Naive thymus-derived CD4-positive, alpha-beta T cell (primary cell): ENCODE data around the gene GRK4. TPM values are rescaled to one million over a fixed set of nuclear protein-coding genes. Genes with fewer than 3 reads are reported as not detected.

Experiments
- ATAC-seq: fragments of 150-1000 bp; cut with Tn5 transposase; 2 replicates; pipeline ENCODE4 v1.10.0; 2021; ENCODE audit warnings: mild to moderate bottlenecking, moderate library complexity
- CTCF ChIA-PET: fragments of 350-600 bp; sonication (Branson Sonifier 250); formaldehyde crosslinking; loops from one replicate; lab custom pipeline; 2021; ENCODE audit warnings: antibody characterized with exemption; lab: Charles Lee
- POLR2A ChIA-PET: fragments of 350-600 bp; sonication (Branson Sonifier 250); formaldehyde crosslinking; loops from one replicate; lab custom pipeline; 2021; ENCODE audit warnings: antibody characterized with exemption, inconsistent platforms; lab: Charles Lee
- DNase-seq, 9 donors: peaks; one replicate each; pipeline versions ENCODE4 v3.0.0 to v3.0.0-alpha.2; 2020 to 2022; ENCODE audit warnings: mixed read lengths in 1 of 9
- H3K27ac ChIP-seq: one replicate; pipeline ENCODE4 v1.7.0; 2013; ENCODE audit warnings: mild to moderate bottlenecking, low read depth, low read length, moderate library complexity
- H3K27me3 ChIP-seq, 2 donors: one replicate each; pipeline ENCODE4 v1.7.0; 2013; ENCODE audit warnings: low read length in 2 of 2, mild to moderate bottlenecking in 2 of 2, moderate library complexity in 2 of 2; ENCODE audit not compliant: control insufficient read depth in 2 of 2, insufficient read depth in 2 of 2
- H3K36me3 ChIP-seq, 3 experiments: 1 replicate in 2 of 3; 2 replicates in 1 of 3; pipeline ENCODE4 v1.7.0; 2013; ENCODE audit warnings: low read length in 3 of 3, mild to moderate bottlenecking in 3 of 3, moderate library complexity in 1 of 3; ENCODE audit not compliant: insufficient read depth in 3 of 3, control insufficient read depth in 2 of 3
- H3K4me1 ChIP-seq, 2 donors: one replicate each; pipeline ENCODE4 v1.7.0; 2013; ENCODE audit warnings: low read length in 2 of 2, mild to moderate bottlenecking in 2 of 2, moderate library complexity in 1 of 2; ENCODE audit not compliant: control insufficient read depth in 2 of 2, insufficient read depth in 2 of 2
- H3K4me3 ChIP-seq: 2 replicates; pipeline ENCODE4 v1.7.0; 2013; ENCODE audit warnings: mild to moderate bottlenecking, low read length
- H3K9me3 ChIP-seq, 3 experiments: 1 replicate in 2 of 3; 2 replicates in 1 of 3; pipeline ENCODE4 v1.7.0; 2013; ENCODE audit warnings: low read length in 3 of 3; ENCODE audit not compliant: control insufficient read depth in 2 of 3
- H3K27ac Mint-ChIP-seq, 9 donors: one replicate each; pipeline ENCODE4 v1.8.0; 2020 to 2022; ENCODE audit warnings: mixed read lengths in 9 of 9, mild to moderate bottlenecking in 8 of 9, moderate library complexity in 5 of 9, inconsistent platforms in 2 of 9
- H3K27me3 Mint-ChIP-seq, 5 donors: one replicate each; pipeline ENCODE4 v1.8.0; 2021 to 2022; ENCODE audit warnings: mixed read lengths in 5 of 5, mild to moderate bottlenecking in 1 of 5
- H3K36me3 Mint-ChIP-seq, 5 donors: one replicate each; pipeline ENCODE4 v1.8.0; 2020 to 2022; ENCODE audit warnings: mixed read lengths in 5 of 5, mild to moderate bottlenecking in 3 of 5, inconsistent platforms in 1 of 5
- H3K4me1 Mint-ChIP-seq, 7 donors: one replicate each; pipeline ENCODE4 v1.8.0; 2020 to 2022; ENCODE audit warnings: mixed read lengths in 7 of 7, mild to moderate bottlenecking in 3 of 7, inconsistent platforms in 1 of 7
- H3K4me3 Mint-ChIP-seq, 10 donors: one replicate each; pipeline ENCODE4 v1.8.0; 2020 to 2022; ENCODE audit warnings: mild to moderate bottlenecking in 10 of 10, mixed read lengths in 10 of 10, moderate library complexity in 6 of 10, inconsistent platforms in 2 of 10
- H3K9me3 Mint-ChIP-seq, 11 donors: one replicate each; pipeline ENCODE4 v1.8.0; 2020 to 2022; ENCODE audit warnings: mixed read lengths in 11 of 11, mild to moderate bottlenecking in 4 of 11, inconsistent platforms in 1 of 11, moderate library complexity in 1 of 11
- intact Hi-C, 2 donors: fragments of 100-400 bp; cut with micrococcal nuclease; formaldehyde crosslinking; loops; one replicate each; pipeline ENCODE4 v1.15.1; 2023
- polyA plus RNA-seq, 2 donors: library from polyadenylated mRNA; unstranded; fragments of 300-500 nt; fragmentation: Illumina TruSeq; gene quantifications; one replicate each; pipeline ENCODE4 v1.2.3, GENCODE V29; 2021
- total RNA-seq, 6 experiments: library from RNA in 5 of 6; stranded (reverse) in 5 of 6; gene quantifications; 1 replicate in 5 of 6; 2 replicates in 1 of 6; pipeline ENCODE4 v1.2.3 and lab custom pipeline; 2021 to 2026

GRK4 gene
- total and polyA plus RNA-seq, 7 experiments from 2014 or later, result 1.7 to 4.0 (median 2.1) TPM

DNA sequence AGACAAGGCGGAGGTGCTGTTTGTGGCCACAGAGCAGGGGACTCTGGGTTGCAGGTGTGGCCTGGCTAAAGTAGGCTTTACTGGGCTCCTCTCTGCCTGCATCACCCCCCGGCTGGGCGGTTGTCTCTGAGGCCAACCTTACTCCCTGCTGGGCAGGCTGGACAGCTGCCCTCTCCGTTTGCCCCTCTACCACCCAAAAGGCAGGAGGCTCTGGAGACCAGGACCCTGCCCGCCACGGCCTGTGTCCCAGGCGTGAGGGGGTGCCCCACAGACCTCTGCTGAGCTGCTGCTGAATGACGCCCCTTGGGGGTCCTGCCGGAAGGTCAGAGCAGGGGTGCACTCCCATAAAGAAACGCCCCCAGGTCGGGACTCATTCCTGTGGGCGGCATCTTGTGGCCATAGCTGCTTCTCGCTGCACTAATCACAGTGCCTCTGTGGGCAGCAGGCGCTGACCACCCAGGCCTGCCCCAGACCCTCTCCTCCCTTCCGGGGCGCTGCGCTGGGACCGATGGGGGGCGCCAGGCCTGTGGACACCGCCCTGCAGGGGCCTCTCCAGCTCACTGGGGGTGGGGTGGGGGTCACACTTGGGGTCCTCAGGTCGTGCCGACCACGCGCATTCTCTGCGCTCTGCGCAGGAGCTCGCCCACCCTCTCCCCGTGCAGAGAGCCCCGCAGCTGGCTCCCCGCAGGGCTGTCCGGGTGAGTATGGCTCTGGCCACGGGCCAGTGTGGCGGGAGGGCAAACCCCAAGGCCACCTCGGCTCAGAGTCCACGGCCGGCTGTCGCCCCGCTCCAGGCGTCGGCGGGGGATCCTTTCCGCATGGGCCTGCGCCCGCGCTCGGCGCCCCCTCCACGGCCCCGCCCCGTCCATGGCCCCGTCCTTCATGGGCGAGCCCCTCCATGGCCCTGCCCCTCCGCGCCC lies 110.0 kb downstream of the GRK4 start:
- Mint-ChIP-seq H3K36me3 (peaks cover 0 to 4% (median 0%) of the 10 kb centered on the region in 5 donors), H3K27me3 (no peaks in the 10 kb centered on the region), H3K4me3 (peak overlapping the region in 9 of 10 donors; percentile 5 to 94 (median 85)), H3K27ac (peak overlapping the region in 2 of 9 donors; percentile 19 to 94), H3K9me3 (no peaks in the 10 kb centered on the region), H3K4me1 (peaks cover 13 to 31% (median 26%) of the 10 kb centered on the region in 7 donors)
- peak overlapping the region; percentile 71 for H3K4me3 ChIP-seq
- intact Hi-C loops, result loop anchor here (1.0 to 10.0 kb wide), 18 partner anchors 26 to 1493 kb away; partner anchors contain the start of genes CFAP99 (in 2 of the 2), GRK4 (in 2 of the 2), HAUS3 (in 2 of the 2) and NOP14 (in 2 of the 2)
- H3K27me3 ChIP-seq, result no peaks in the 10 kb centered on the region
- peaks cover 10 to 16% of the 10 kb centered on the region in 2 donors for H3K4me1 ChIP-seq
- ChIA-PET POLR2A (interaction anchor here (0.6 to 3.0 kb wide), 4 partner anchors 24 to 110 kb away, joined by 3 to 9 read pairs (median 4); partner anchors contain the start of genes GRK4 and NOP14), CTCF (interaction anchor here (0.6 kb wide), 1 partner anchor 537 kb away, joined by 3 read pairs; no protein-coding TSS in a partner anchor)
- peak in 3 of 9 donors; percentile 3 to 5 (median 4) for DNase-seq
- peak overlapping the region; percentile 74 for H3K27ac ChIP-seq
- no peaks in the 10 kb centered on the region for H3K9me3 ChIP-seq
- no peaks in the 10 kb centered on the region for H3K36me3 ChIP-seq
- ATAC-seq, result no peak

DNA sequence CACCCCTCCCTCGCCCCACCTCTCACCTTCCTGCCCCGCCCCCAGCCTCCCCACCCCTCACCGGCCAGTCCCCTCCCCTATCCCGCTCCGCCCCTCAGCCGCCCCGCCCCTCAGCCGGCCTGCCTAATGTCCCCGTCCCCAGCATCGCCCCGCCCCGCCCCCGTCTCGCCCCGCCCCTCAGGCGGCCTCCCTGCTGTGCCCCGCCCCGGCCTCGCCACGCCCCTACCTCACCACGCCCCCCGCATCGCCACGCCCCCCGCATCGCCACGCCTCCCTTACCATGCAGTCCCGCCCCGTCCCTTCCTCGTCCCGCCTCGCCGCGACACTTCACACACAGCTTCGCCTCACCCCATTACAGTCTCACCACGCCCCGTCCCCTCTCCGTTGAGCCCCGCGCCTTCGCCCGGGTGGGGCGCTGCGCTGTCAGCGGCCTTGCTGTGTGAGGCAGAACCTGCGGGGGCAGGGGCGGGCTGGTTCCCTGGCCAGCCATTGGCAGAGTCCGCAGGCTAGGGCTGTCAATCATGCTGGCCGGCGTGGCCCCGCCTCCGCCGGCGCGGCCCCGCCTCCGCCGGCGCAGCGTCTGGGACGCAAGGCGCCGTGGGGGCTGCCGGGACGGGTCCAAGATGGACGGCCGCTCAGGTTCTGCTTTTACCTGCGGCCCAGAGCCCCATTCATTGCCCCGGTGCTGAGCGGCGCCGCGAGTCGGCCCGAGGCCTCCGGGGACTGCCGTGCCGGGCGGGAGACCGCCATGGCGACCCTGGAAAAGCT lies 110.9 kb downstream of the GRK4 start, which contains the start of the genes HTT and HTT-AS:
Gene HTT (plus strand): TSS at position 604 of the 768 bp plus-strand sequence. CDS start 145 bp downstream, at position 749.
Gene HTT-AS (minus strand): TSS at position 461 of the 768 bp plus-strand sequence.
- peak within 1 kb of the TSS; percentile 87 for H3K4me3 ChIP-seq

DNA sequence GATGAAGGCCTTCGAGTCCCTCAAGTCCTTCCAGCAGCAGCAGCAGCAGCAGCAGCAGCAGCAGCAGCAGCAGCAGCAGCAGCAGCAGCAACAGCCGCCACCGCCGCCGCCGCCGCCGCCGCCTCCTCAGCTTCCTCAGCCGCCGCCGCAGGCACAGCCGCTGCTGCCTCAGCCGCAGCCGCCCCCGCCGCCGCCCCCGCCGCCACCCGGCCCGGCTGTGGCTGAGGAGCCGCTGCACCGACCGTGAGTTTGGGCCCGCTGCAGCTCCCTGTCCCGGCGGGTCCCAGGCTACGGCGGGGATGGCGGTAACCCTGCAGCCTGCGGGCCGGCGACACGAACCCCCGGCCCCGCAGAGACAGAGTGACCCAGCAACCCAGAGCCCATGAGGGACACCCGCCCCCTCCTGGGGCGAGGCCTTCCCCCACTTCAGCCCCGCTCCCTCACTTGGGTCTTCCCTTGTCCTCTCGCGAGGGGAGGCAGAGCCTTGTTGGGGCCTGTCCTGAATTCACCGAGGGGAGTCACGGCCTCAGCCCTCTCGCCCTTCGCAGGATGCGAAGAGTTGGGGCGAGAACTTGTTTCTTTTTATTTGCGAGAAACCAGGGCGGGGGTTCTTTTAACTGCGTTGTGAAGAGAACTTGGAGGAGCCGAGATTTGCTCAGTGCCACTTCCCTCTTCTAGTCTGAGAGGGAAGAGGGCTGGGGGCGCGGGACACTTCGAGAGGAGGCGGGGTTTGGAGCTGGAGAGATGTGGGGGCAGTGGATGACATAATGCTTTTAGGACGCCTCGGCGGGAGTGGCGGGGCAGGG lies 111.7 kb downstream of the GRK4 start:
- Mint-ChIP-seq H3K9me3 (no peaks in the 10 kb centered on the region), H3K27me3 (no peaks in the 10 kb centered on the region), H3K36me3 (peaks cover 0 to 7% (median 4%) of the 10 kb centered on the region in 5 donors), H3K4me1 (peaks cover 23 to 42% (median 37%) of the 10 kb centered on the region in 7 donors), H3K4me3 (peak overlapping the region; percentile 82 to 98 (median 88)), H3K27ac (peak overlapping the region; percentile 69 to 95 (median 84))
- Histone ChIP-seq H3K36me3 (no peaks in the 10 kb centered on the region), H3K27me3 (no peaks in the 10 kb centered on the region), H3K27ac (peak overlapping the region; percentile 89), H3K4me1 (peaks cover 10 to 16% of the 10 kb centered on the region in 2 donors), H3K4me3 (peak overlapping the region; percentile 87), H3K9me3 (no peaks in the 10 kb centered on the region)
- DNase-seq (peak in 8 of 9 donors; percentile 7 to 56 (median 18)), ATAC-seq (peak; percentile 2)
- ChIA-PET POLR2A (interaction anchor here (0.6 to 1.5 kb wide), 3 partner anchors 15 to 112 kb away, joined by 3 to 4 read pairs (median 3); partner anchors contain the start of genes GRK4 and NOP14), CTCF (no interaction called here)
- intact Hi-C loops, result loop anchor here (1.0 to 10.0 kb wide), 18 partner anchors 28 to 1494 kb away; partner anchors contain the start of genes CFAP99 (in 2 of the 2), GRK4 (in 2 of the 2), HAUS3 (in 2 of the 2) and NOP14 (in 2 of the 2)

More for the DNA sequence above, 110.9 kb downstream of the GRK4 start, which contains the start of the genes HTT and HTT-AS:
- Histone ChIP-seq H3K4me1 (peaks cover 10 to 16% of the 10 kb centered on the region in 2 donors), H3K9me3 (no peaks in the 10 kb centered on the region), H3K27ac (peak within 1 kb of the TSS; percentile 89), H3K36me3 (no peaks in the 10 kb centered on the region), H3K27me3 (no peaks in the 10 kb centered on the region)
- Mint-ChIP-seq H3K27ac (peak within 1 kb of the TSS; percentile 70 to 95 (median 93)), H3K27me3 (no peaks in the 10 kb centered on the region), H3K4me1 (peaks cover 17 to 36% (median 31%) of the 10 kb centered on the region in 7 donors), H3K9me3 (no peaks in the 10 kb centered on the region), H3K4me3 (peak within 1 kb of the TSS; percentile 86 to 98 (median 90)), H3K36me3 (peaks cover 0 to 4% (median under 1%) of the 10 kb centered on the region in 5 donors)
- POLR2A ChIA-PET, result interaction anchor here (0.6 to 3.0 kb wide), 6 partner anchors 16 to 111 kb away, joined by 3 to 9 read pairs (median 4); partner anchors contain the start of genes GRK4 and NOP14
- intact Hi-C loops, result loop anchor here (1.0 to 10.0 kb wide), 18 partner anchors 27 to 1493 kb away; partner anchors contain the start of genes CFAP99 (in 2 of the 2), GRK4 (in 2 of the 2), HAUS3 (in 2 of the 2) and NOP14 (in 2 of the 2)
- CTCF ChIA-PET, result no interaction called here
- peak; percentile 91 to 99 (median 96) for DNase-seq
- peak; percentile 90 for ATAC-seq

DNA sequence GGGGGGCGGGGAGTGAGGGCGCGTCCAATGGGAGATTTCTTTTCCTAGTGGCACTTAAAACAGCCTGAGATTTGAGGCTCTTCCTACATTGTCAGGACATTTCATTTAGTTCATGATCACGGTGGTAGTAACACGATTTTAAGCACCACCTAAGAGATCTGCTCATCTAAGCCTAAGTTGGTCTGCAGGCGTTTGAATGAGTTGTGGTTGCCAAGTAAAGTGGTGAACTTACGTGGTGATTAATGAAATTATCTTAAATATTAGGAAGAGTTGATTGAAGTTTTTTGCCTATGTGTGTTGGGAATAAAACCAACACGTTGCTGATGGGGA lies 112.2 kb downstream of the GRK4 start:
- no peaks in the 10 kb centered on the region for H3K9me3 Mint-ChIP-seq
- POLR2A ChIA-PET, result interaction anchor here (0.6 to 1.5 kb wide), 2 partner anchors 14 to 85 kb away, joined by 3 to 4 read pairs; no protein-coding TSS in a partner anchor
- H3K36me3 Mint-ChIP-seq, result peaks cover 0 to 7% (median 7%) of the 10 kb centered on the region in 5 donors
- intact Hi-C loops, result loop anchor here in 1 of 2 donors (2.0 to 10.0 kb wide), 4 partner anchors 231 to 1495 kb away; partner anchors contain the start of genes ADD1, CFAP99, NELFA and ZFYVE28
- no peaks in the 10 kb centered on the region for H3K9me3 ChIP-seq
- peak overlapping the region in 8 of 9 donors; percentile 43 to 95 (median 75) for H3K27ac Mint-ChIP-seq
- H3K36me3 ChIP-seq, result no peaks in the 10 kb centered on the region
- peaks cover 25 to 47% (median 42%) of the 10 kb centered on the region in 7 donors for H3K4me1 Mint-ChIP-seq
- H3K4me3 ChIP-seq, result peak overlapping the region; percentile 75
- no peak for DNase-seq
- H3K4me1 ChIP-seq, result peaks cover 10 to 16% of the 10 kb centered on the region in 2 donors
- H3K27me3 ChIP-seq, result no peaks in the 10 kb centered on the region
- H3K4me3 Mint-ChIP-seq, result peak overlapping the region; percentile 82 to 95 (median 88)
- peak overlapping the region; percentile 89 for H3K27ac ChIP-seq
- CTCF ChIA-PET, result no interaction called here
- no peak for ATAC-seq
- no peaks in the 10 kb centered on the region for H3K27me3 Mint-ChIP-seq

DNA sequence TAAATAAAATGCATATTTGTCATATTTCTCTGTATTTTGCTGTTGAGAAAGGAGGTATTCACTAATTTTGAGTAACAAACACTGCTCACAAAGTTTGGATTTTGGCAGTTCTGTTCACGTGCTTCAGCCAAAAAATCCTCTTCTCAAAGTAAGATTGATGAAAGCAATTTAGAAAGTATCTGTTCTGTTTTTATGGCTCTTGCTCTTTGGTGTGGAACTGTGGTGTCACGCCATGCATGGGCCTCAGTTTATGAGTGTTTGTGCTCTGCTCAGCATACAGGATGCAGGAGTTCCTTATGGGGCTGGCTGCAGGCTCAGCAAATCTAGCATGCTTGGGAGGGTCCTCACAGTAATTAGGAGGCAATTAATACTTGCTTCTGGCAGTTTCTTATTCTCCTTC lies 114.4 kb downstream of the GRK4 start:
- no peaks in the 10 kb centered on the region for H3K36me3 ChIP-seq
- H3K27ac ChIP-seq, result no peak overlapping the region
- no peaks in the 10 kb centered on the region for H3K9me3 ChIP-seq
- ATAC-seq (no peak), DNase-seq (no peak)
- Mint-ChIP-seq H3K27me3 (no peaks in the 10 kb centered on the region), H3K4me1 (peaks cover 31 to 66% (median 59%) of the 10 kb centered on the region in 7 donors), H3K27ac (peak overlapping the region in 1 of 9 donors; percentile 67), H3K9me3 (no peaks in the 10 kb centered on the region), H3K4me3 (peak overlapping the region in 6 of 10 donors; percentile 8 to 40 (median 32)), H3K36me3 (peaks cover 0 to 10% (median 7%) of the 10 kb centered on the region in 5 donors)
- CTCF ChIA-PET, result no interaction called here
- POLR2A ChIA-PET, result no interaction called here
- no peak overlapping the region for H3K4me3 ChIP-seq
- intact Hi-C loops, result loop anchor here in 1 of 2 donors (10.0 kb wide), 1 partner anchor 233 kb away; the partner anchor contains the start of gene ADD1
- no peaks in the 10 kb centered on the region for H3K27me3 ChIP-seq
- H3K4me1 ChIP-seq, result peaks cover 16 to 23% of the 10 kb centered on the region in 2 donors
